ENCODE data around the gene TCHHL1.

- TF ChIP-seq ARNTL (CRISPR knock-in tag; IDR thresholded peaks at IDR 0.05; ENCODE audit: borderline replicate concordance, low read depth), result no peak
- no peak for TF ChIP-seq CSRNP3 (CRISPR knock-in tag; IDR thresholded peaks at IDR 0.05)
- TF ChIP-seq, protein P1, sequence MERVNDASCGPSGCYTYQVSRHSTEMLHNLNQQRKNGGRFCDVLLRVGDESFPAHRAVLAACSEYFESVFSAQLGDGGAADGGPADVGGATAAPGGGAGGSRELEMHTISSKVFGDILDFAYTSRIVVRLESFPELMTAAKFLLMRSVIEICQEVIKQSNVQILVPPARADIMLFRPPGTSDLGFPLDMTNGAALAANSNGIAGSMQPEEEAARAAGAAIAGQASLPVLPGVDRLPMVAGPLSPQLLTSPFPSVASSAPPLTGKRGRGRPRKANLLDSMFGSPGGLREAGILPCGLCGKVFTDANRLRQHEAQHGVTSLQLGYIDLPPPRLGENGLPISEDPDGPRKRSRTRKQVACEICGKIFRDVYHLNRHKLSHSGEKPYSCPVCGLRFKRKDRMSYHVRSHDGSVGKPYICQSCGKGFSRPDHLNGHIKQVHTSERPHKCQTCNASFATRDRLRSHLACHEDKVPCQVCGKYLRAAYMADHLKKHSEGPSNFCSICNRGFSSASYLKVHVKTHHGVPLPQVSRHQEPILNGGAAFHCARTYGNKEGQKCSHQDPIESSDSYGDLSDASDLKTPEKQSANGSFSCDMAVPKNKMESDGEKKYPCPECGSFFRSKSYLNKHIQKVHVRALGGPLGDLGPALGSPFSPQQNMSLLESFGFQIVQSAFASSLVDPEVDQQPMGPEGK (CRISPR knock-in tag; IDR thresholded peaks at IDR 0.05; ENCODE audit: borderline replicate concordance), result no peak
- TF ChIP-seq ZNF70 (CRISPR knock-in tag; IDR thresholded peaks at IDR 0.05), result no peak
- TF ChIP-seq BACH2 (CRISPR knock-in tag; IDR thresholded peaks at IDR 0.05; ENCODE audit: borderline replicate concordance), result no peak
- TF ChIP-seq ZC3H10 (CRISPR knock-in tag; IDR thresholded peaks at IDR 0.05), result no peak
- no peak for TF ChIP-seq TOX (CRISPR knock-in tag; IDR thresholded peaks at IDR 0.05; ENCODE audit: borderline replicate concordance)
- no peak for TF ChIP-seq SNAI2 (CRISPR knock-in tag; IDR thresholded peaks at IDR 0.05)
Observed at GRCh38 chr1:152107984-152108881, 19.4 kb upstream of the TCHHL1 start.
